ENCODE data around the gene ADSS2.

- TF ChIP-seq CTCF (IDR thresholded peaks at IDR 0.05): no peak
- TF ChIP-seq POLR2A (IDR thresholded peaks at IDR 0.05): no peak
Measured at GRCh38 chr1:244494653-244495052, 42.9 kb upstream of the ADSS2 start.

Measured in upper lobe of left lung (tissue), 4 donors.